Mesothelial cell of epicardium (in vitro differentiated cells): ENCODE measurements around the gene ENC1. TPM values are rescaled to one million over a fixed set of nuclear protein-coding genes. Genes with fewer than 3 reads are reported as not detected.

Source experiments
- DNase-seq, 2 experiments: peaks; one replicate each; pipeline ENCODE4 v3.0.0; 2021; ENCODE audit warnings: low spot score in 2 of 2; ENCODE audit not compliant: unreplicated experiment in 2 of 2
- H3K27ac Mint-ChIP-seq: 2 replicates; pipeline ENCODE4 v1.8.0; 2021; ENCODE audit warnings: mixed read lengths
- H3K27me3 Mint-ChIP-seq: 2 replicates; pipeline ENCODE4 v1.8.0; 2021; ENCODE audit warnings: low read depth, mixed read lengths
- H3K36me3 Mint-ChIP-seq: 2 replicates; pipeline ENCODE4 v1.8.0; 2021; ENCODE audit warnings: mixed read lengths
- H3K4me1 Mint-ChIP-seq: 2 replicates; pipeline ENCODE4 v1.8.0; 2021; ENCODE audit warnings: mixed read lengths
- H3K4me3 Mint-ChIP-seq: 2 replicates; pipeline ENCODE4 v1.8.0; 2021; ENCODE audit warnings: mild to moderate bottlenecking, moderate library complexity, mixed read lengths
- H3K9me3 Mint-ChIP-seq: 2 replicates; pipeline ENCODE4 v1.8.0; 2021; ENCODE audit warnings: mixed read lengths
- CTCF ChIP-seq: fragments of 200-600 bp; sonication (generic); IDR thresholded peaks from one replicate; pipeline ENCODE4 v1.5.0; 2021; ENCODE audit warnings: antibody characterized with exemption; ENCODE audit not compliant: unreplicated experiment
- total RNA-seq: library from RNA; stranded (reverse); gene quantifications from 3 replicates; pipeline ENCODE4 v1.2.1, GENCODE V29; 2021

Gene ENC1
- total RNA-seq, 1 donor from 2014 or later, result 129 TPM

GRCh38 chr5:74588415-74588814, 52.1 kb downstream of the ENC1 start:
- no peak for DNase-seq
- no peak for TF ChIP-seq CTCF
- H3K27me3 Mint-ChIP-seq, result no peaks in the 10 kb centered on the region
- H3K4me1 Mint-ChIP-seq, result peaks cover 19% of the 10 kb centered on the region
- H3K9me3 Mint-ChIP-seq, result no peaks in the 10 kb centered on the region
- no peaks in the 10 kb centered on the region for H3K36me3 Mint-ChIP-seq
- no peak overlapping the region for H3K27ac Mint-ChIP-seq
- H3K4me3 Mint-ChIP-seq, result no peak overlapping the region

- Mint-ChIP-seq H3K36me3 (no peaks in the 10 kb centered on the region), H3K9me3 (no peaks in the 10 kb centered on the region), H3K27me3 (no peaks in the 10 kb centered on the region), H3K4me1 (peaks cover 19% of the 10 kb centered on the region), H3K4me3 (no peak overlapping the region), H3K27ac (no peak overlapping the region)
- no peak for TF ChIP-seq CTCF
- no peak for DNase-seq
Observed at GRCh38 chr5:74587890-74588289, 52.6 kb downstream of the ENC1 start.

- Mint-ChIP-seq H3K4me1 (peaks cover 19% of the 10 kb centered on the region), H3K27me3 (no peaks in the 10 kb centered on the region), H3K27ac (no peak overlapping the region), H3K9me3 (no peaks in the 10 kb centered on the region), H3K4me3 (no peak overlapping the region), H3K36me3 (no peaks in the 10 kb centered on the region)
- DNase-seq, result no peak
- no peak for TF ChIP-seq CTCF
Observed at GRCh38 chr5:74587300-74587699, 53.2 kb downstream of the ENC1 start.

- Mint-ChIP-seq H3K27ac (no peak overlapping the region), H3K36me3 (no peaks in the 10 kb centered on the region), H3K4me1 (peaks cover 19% of the 10 kb centered on the region), H3K9me3 (no peaks in the 10 kb centered on the region), H3K27me3 (no peaks in the 10 kb centered on the region), H3K4me3 (no peak overlapping the region)
- TF ChIP-seq CTCF, result no peak
- DNase-seq, result no peak
Observed at GRCh38 chr5:74586856-74587255, 53.7 kb downstream of the ENC1 start.

- H3K27ac Mint-ChIP-seq, result no peak overlapping the region
- no peaks in the 10 kb centered on the region for H3K36me3 Mint-ChIP-seq
- H3K4me1 Mint-ChIP-seq, result peaks cover 6% of the 10 kb centered on the region
- H3K4me3 Mint-ChIP-seq, result no peak overlapping the region
- no peaks in the 10 kb centered on the region for H3K27me3 Mint-ChIP-seq
- DNase-seq, result no peak
- TF ChIP-seq CTCF, result no peak
- H3K9me3 Mint-ChIP-seq, result no peaks in the 10 kb centered on the region
Observed at GRCh38 chr5:74582853-74583252, 57.7 kb downstream of the ENC1 start.

GRCh38 chr5:74581988-74582365, 58.6 kb downstream of the ENC1 start:
- H3K9me3 Mint-ChIP-seq, result no peaks in the 10 kb centered on the region
- DNase-seq, result no peak
- H3K27me3 Mint-ChIP-seq, result no peaks in the 10 kb centered on the region
- H3K4me1 Mint-ChIP-seq, result peaks cover 6% of the 10 kb centered on the region
- no peak overlapping the region for H3K27ac Mint-ChIP-seq
- no peak overlapping the region for H3K4me3 Mint-ChIP-seq
- no peak for TF ChIP-seq CTCF
- H3K36me3 Mint-ChIP-seq, result no peaks in the 10 kb centered on the region
